ENCODE data around the gene C1QTNF9B.

C1QTNF9B gene

GRCh38 chr13:23859904-23860303 is 37.4 kb downstream of the C1QTNF9B start:
- DNase-seq (ENCODE audit: low spot score) (no peak), FAIRE-seq (no peak)

- DNase-seq (ENCODE audit: low spot score) (no peak), FAIRE-seq (no peak)
Observed at GRCh38 chr13:23859455-23859854, 37.8 kb downstream of the C1QTNF9B start.

GRCh38 chr13:23858546-23858945 is 38.8 kb downstream of the C1QTNF9B start:
- no peak for FAIRE-seq

GRCh38 chr13:23856008-23856750 is 41.1 kb downstream of the C1QTNF9B start:
- DNase-seq (ENCODE audit: low spot score) (no peak), FAIRE-seq (no peak)

More at GRCh38 chr13:23858546-23858945, 38.8 kb downstream of the C1QTNF9B start:
- DNase-seq (ENCODE audit: low spot score) = no peak

- FAIRE-seq = no peak
- no peak for DNase-seq (ENCODE audit: low spot score)
Observed at GRCh38 chr13:23855360-23855759, 41.9 kb downstream of the C1QTNF9B start.

- FAIRE-seq = no peak
Observed at GRCh38 chr13:23852351-23852750, 45.0 kb downstream of the C1QTNF9B start.

GRCh38 chr13:23851106-23851505 is 46.2 kb downstream of the C1QTNF9B start:
- no peak for FAIRE-seq
- no peak for DNase-seq (ENCODE audit: low spot score)

More at GRCh38 chr13:23852351-23852750, 45.0 kb downstream of the C1QTNF9B start:
- no peak for DNase-seq (ENCODE audit: low spot score)

- FAIRE-seq = no peak
- DNase-seq (ENCODE audit: low spot score) = no peak
Observed at GRCh38 chr13:23850134-23850533, 47.2 kb downstream of the C1QTNF9B start.

- no peak for FAIRE-seq
- DNase-seq (ENCODE audit: low spot score) = no peak
Observed at GRCh38 chr13:23849670-23850069, 47.6 kb downstream of the C1QTNF9B start.

GRCh38 chr13:23848646-23849141 is 48.6 kb downstream of the C1QTNF9B start:
- FAIRE-seq = no peak

GRCh38 chr13:23848019-23848418 is 49.3 kb downstream of the C1QTNF9B start:
- FAIRE-seq (no peak), DNase-seq (ENCODE audit: low spot score) (no peak)

More at GRCh38 chr13:23848646-23849141, 48.6 kb downstream of the C1QTNF9B start:
- DNase-seq (ENCODE audit: low spot score) = no peak

GRCh38 chr13:23847497-23847896 is 49.8 kb downstream of the C1QTNF9B start:
- DNase-seq (ENCODE audit: low spot score) (no peak), FAIRE-seq (no peak)

- DNase-seq (ENCODE audit: low spot score) (no peak), FAIRE-seq (no peak)
Observed at GRCh38 chr13:23845105-23845725, 52.1 kb downstream of the C1QTNF9B start.

- no peak for DNase-seq (ENCODE audit: low spot score)
- no peak for FAIRE-seq
Observed at GRCh38 chr13:23844132-23844531, 53.2 kb downstream of the C1QTNF9B start.

GRCh38 chr13:23843436-23843835 is 53.9 kb downstream of the C1QTNF9B start:
- DNase-seq (ENCODE audit: low spot score) (no peak), FAIRE-seq (no peak)

GRCh38 chr13:23842406-23842805 is 54.9 kb downstream of the C1QTNF9B start:
- FAIRE-seq = no peak
- DNase-seq (ENCODE audit: low spot score) = no peak
